HCT116 (cell line): ENCODE data around the gene STAC.

ENCODE experiments used
- CTCF ChIP-seq, 3 experiments: fragments of 200-600 bp in 1 of 3; sonication (generic) in 1 of 3; IDR thresholded peaks in 2 of 3; conservative IDR thresholded peaks in 1 of 3; 2 replicates each; pipeline ENCODE4 v1.5.1; 2012 to 2017; ENCODE audit warnings: low read depth in 2 of 3, low read length in 2 of 3, antibody characterized with exemption in 1 of 3, borderline replicate concordance in 1 of 3, control low read depth in 1 of 3, mild to moderate bottlenecking in 1 of 3, mixed read lengths in 1 of 3, mixed run types in 1 of 3, moderate library complexity in 1 of 3; ENCODE audit not compliant: insufficient read depth in 1 of 3
- EZH2 ChIP-seq: fragments of 200-600 bp; sonication (generic); IDR thresholded peaks from 2 replicates; pipeline ENCODE4 v1.6.1; 2017; ENCODE audit warnings: antibody characterized with exemption, mixed run types
- POLR2A ChIP-seq: IDR thresholded peaks from 2 replicates; pipeline ENCODE4 v1.7.0; 2011; ENCODE audit warnings: borderline replicate concordance; ENCODE audit not compliant: insufficient read depth, insufficient read length; ENCODE audit errors: extremely low read depth
- REST ChIP-seq: IDR thresholded peaks from 2 replicates; pipeline ENCODE4 v1.6.1; 2012; ENCODE audit warnings: low read depth

DNA sequence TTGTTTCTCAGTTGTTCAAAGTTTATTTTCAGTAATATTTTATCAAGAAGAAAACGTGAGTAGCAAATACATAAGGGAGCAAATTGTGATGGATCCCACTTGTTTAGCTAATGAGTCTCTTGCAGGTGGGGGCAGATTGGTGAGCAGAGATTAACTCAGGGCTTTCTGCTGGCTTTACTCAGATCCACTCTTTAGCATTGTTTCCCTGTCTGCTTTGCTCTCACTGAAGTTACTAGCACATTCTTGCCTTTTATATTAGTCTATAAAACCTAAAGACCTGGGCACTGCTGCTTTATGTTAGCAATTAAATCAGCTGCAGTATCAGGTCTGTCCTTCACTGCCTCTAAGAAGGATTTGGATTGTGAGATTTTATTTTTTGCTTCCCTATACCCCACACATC is 71.5 kb downstream of the STAC start:
- TF ChIP-seq POLR2A (no peak), EZH2 (no peak), REST (no peak), CTCF (IDR thresholded peaks at IDR 0.05 in 2 of 3, conservative IDR thresholded peaks at IDR 0.05 in 1 of 3; ENCODE audit: borderline replicate concordance in 1 of 3, insufficient read depth in 1 of 3, low read depth in 2 of 3, low read length in 2 of 3) (no peak)
